PC-9 (cell line): ENCODE measurements around the gene KATNB1.

Source experiments
- CTCF ChIP-seq: fragments of 200-600 bp; sonication (generic); conservative IDR thresholded peaks from 2 replicates; pipeline ENCODE4 v1.6.1; 2017; ENCODE audit warnings: mixed run types, antibody characterized with exemption, mild to moderate bottlenecking, moderate library complexity
- EZH2 ChIP-seq: fragments of 200-600 bp; sonication (generic); IDR thresholded peaks from 2 replicates; pipeline ENCODE4 v1.8.0; 2017; ENCODE audit warnings: antibody characterized with exemption, low read depth

- no peak for TF ChIP-seq CTCF
- TF ChIP-seq EZH2: no peak
Measured at GRCh38 chr16:57778658-57779057, 43.1 kb downstream of the KATNB1 start.
